HEK293 (cell line): ENCODE measurements around the gene STUB1.
A peak's percentile ranks its signal among the peaks of the same experiment; 100 is the strongest.

Source experiments
- CTCF ChIA-PET: fragments of 350-600 bp; formaldehyde crosslinking; extraction: SDS; loops from one replicate; lab custom pipeline; 2021; ENCODE audit warnings: antibody characterized with exemption; lab: Yijun Ruan, JAX
- POLR2A ChIA-PET: fragments of 300-600 bp; formaldehyde crosslinking; extraction: SDS; loops from one replicate; lab custom pipeline; 2020; ENCODE audit warnings: antibody characterized with exemption, inconsistent platforms; lab: Yijun Ruan, JAX
- H3K27ac ChIP-seq: fragments of 200-500 bp; sonication (Bioruptor generic); 2 replicates; pipeline ENCODE4 v1.5.1; 2014; ENCODE audit warnings: low read depth, low read length, control low read depth, inconsistent platforms; ENCODE audit errors: extremely low read depth
- H3K36me3 ChIP-seq, 2 experiments: fragments of 200-500 bp in 1 of 2; sonication (Bioruptor generic) in 1 of 2; 1 replicate in 1 of 2; 2 replicates in 1 of 2; pipeline ENCODE4 v1.5.1; 2014 to 2017; ENCODE audit warnings: inconsistent platforms in 2 of 2, low read length in 2 of 2; ENCODE audit not compliant: control insufficient read depth in 2 of 2, insufficient read depth in 1 of 2
- H3K4me1 ChIP-seq: fragments of 200-500 bp; sonication (Bioruptor generic); 2 replicates; pipeline ENCODE4 v1.5.1; 2014; ENCODE audit warnings: mild to moderate bottlenecking, low read length, inconsistent platforms; ENCODE audit not compliant: control insufficient read depth, insufficient read depth
- H3K4me3 ChIP-seq: 2 replicates; pipeline ENCODE4 v1.5.1; 2011; ENCODE audit warnings: low read depth, mild to moderate bottlenecking, control low read depth, low read length, moderate library complexity
- H3K9me3 ChIP-seq: fragments of 200-500 bp; sonication (Bioruptor generic); 2 replicates; pipeline ENCODE4 v1.5.1; 2014; ENCODE audit warnings: low read depth, low read length, inconsistent platforms; ENCODE audit not compliant: control insufficient read depth, insufficient read depth
- AEBP2 ChIP-seq: fragments of 450-650 bp; formaldehyde crosslinking; IDR thresholded peaks from 2 replicates; pipeline ENCODE4 v1.5.1; 2016; ENCODE audit warnings: missing biosample characterization, missing genetic modification characterization, borderline replicate concordance
- CTCF ChIP-seq: fragments of 450-650 bp; formaldehyde crosslinking; IDR thresholded peaks from 2 replicates; pipeline ENCODE4 v1.5.1; 2016; ENCODE audit warnings: missing biosample characterization, missing genetic modification characterization
- GLI2 ChIP-seq: fragments of 450-650 bp; formaldehyde crosslinking; IDR thresholded peaks from 2 replicates; pipeline ENCODE4; 2017; ENCODE audit warnings: missing biosample characterization, missing genetic modification characterization, low read depth, borderline replicate concordance
- HOXA7 ChIP-seq: sonication (generic); formaldehyde crosslinking; IDR thresholded peaks from 2 replicates; pipeline ENCODE4 v1.8.1; 2022; ENCODE audit warnings: missing genetic modification reagents, borderline replicate concordance
- INSM2 ChIP-seq: fragments of 450-650 bp; formaldehyde crosslinking; IDR thresholded peaks from 2 replicates; pipeline ENCODE4 v1.5.1; 2016; ENCODE audit warnings: missing biosample characterization, missing genetic modification characterization
- MZF1 ChIP-seq: fragments of 450-650 bp; formaldehyde crosslinking; IDR thresholded peaks from 2 replicates; pipeline ENCODE4 v1.5.1; 2017; ENCODE audit warnings: missing biosample characterization, missing genetic modification characterization, borderline replicate concordance
- SALL2 ChIP-seq: fragments of 450-650 bp; formaldehyde crosslinking; IDR thresholded peaks from 2 replicates; pipeline ENCODE4 v1.5.0; 2017; ENCODE audit warnings: missing biosample characterization, mild to moderate bottlenecking, missing genetic modification characterization, borderline replicate concordance
- SCRT1 ChIP-seq: fragments of 450-650 bp; formaldehyde crosslinking; IDR thresholded peaks from 2 replicates; pipeline ENCODE4 v1.5.1; 2016; ENCODE audit warnings: missing biosample characterization, missing genetic modification characterization, borderline replicate concordance
- TCF7L2 ChIP-seq: IDR thresholded peaks from 2 replicates; pipeline ENCODE4 v1.6.1; 2011; ENCODE audit warnings: low read depth, mild to moderate bottlenecking, inconsistent platforms, low read length, moderate library complexity, borderline replicate concordance
- ZBTB7A ChIP-seq: fragments of 450-650 bp; formaldehyde crosslinking; IDR thresholded peaks from 2 replicates; pipeline ENCODE4 v1.5.1; 2016; ENCODE audit warnings: low read depth, missing biosample characterization, missing genetic modification characterization
- ZFHX2 ChIP-seq: fragments of 450-650 bp; formaldehyde crosslinking; conservative IDR thresholded peaks from 2 replicates; pipeline ENCODE4 v1.5.1; 2016; ENCODE audit warnings: missing biosample characterization, missing genetic modification characterization
- ZFP37 ChIP-seq: fragments of 450-650 bp; formaldehyde crosslinking; IDR thresholded peaks from 2 replicates; pipeline ENCODE4 v1.5.1; 2016; ENCODE audit warnings: missing biosample characterization, missing genetic modification characterization
- ZFP69B ChIP-seq: fragments of 450-650 bp; formaldehyde crosslinking; IDR thresholded peaks from 2 replicates; pipeline ENCODE4 v1.5.1; 2016; ENCODE audit warnings: missing biosample characterization, missing genetic modification characterization
- ZNF121 ChIP-seq: fragments of 450-650 bp; formaldehyde crosslinking; IDR thresholded peaks from 2 replicates; pipeline ENCODE4 v1.5.1; 2016; ENCODE audit warnings: missing biosample characterization, missing genetic modification characterization
- ZNF146 ChIP-seq: fragments of 450-650 bp; formaldehyde crosslinking; IDR thresholded peaks from 2 replicates; pipeline ENCODE4 v1.5.1; 2016; ENCODE audit warnings: missing biosample characterization, missing genetic modification characterization
- ZNF16 ChIP-seq: fragments of 450-650 bp; formaldehyde crosslinking; IDR thresholded peaks from 2 replicates; pipeline ENCODE4 v1.5.1; 2016; ENCODE audit warnings: low read depth, missing biosample characterization, missing genetic modification characterization
- ZNF221 ChIP-seq: fragments of 450-650 bp; formaldehyde crosslinking; IDR thresholded peaks from 2 replicates; pipeline ENCODE4 v1.5.1; 2017; ENCODE audit warnings: missing biosample characterization, missing genetic modification characterization, borderline replicate concordance
- ZNF239 ChIP-seq: fragments of 450-650 bp; formaldehyde crosslinking; IDR thresholded peaks from 2 replicates; pipeline ENCODE4 v1.5.1; 2016; ENCODE audit warnings: missing biosample characterization, missing genetic modification characterization
- ZNF311 ChIP-seq: fragments of 450-650 bp; formaldehyde crosslinking; IDR thresholded peaks from 2 replicates; pipeline ENCODE4 v1.5.1; 2017; ENCODE audit warnings: missing biosample characterization, missing genetic modification characterization, borderline replicate concordance
- ZNF324 ChIP-seq: fragments of 450-650 bp; formaldehyde crosslinking; IDR thresholded peaks from 2 replicates; pipeline ENCODE4 v1.5.1; 2016; ENCODE audit warnings: missing biosample characterization, missing genetic modification characterization
- ZNF350 ChIP-seq: fragments of 450-650 bp; formaldehyde crosslinking; IDR thresholded peaks from 2 replicates; pipeline ENCODE4 v1.5.0; 2017; ENCODE audit warnings: missing biosample characterization, mild to moderate bottlenecking, missing genetic modification characterization
- ZNF37A ChIP-seq: fragments of 450-650 bp; IDR thresholded peaks from 2 replicates; pipeline ENCODE4 v1.5.1; 2018; ENCODE audit warnings: missing biosample characterization, missing genetic modification characterization
- ZNF529 ChIP-seq: fragments of 450-650 bp; formaldehyde crosslinking; IDR thresholded peaks from 2 replicates; pipeline ENCODE4 v1.5.1; 2017; ENCODE audit warnings: missing genetic modification characterization, missing biosample characterization; ENCODE audit not compliant: insufficient replicate concordance
- ZNF544 ChIP-seq: fragments of 450-650 bp; formaldehyde crosslinking; IDR thresholded peaks from 2 replicates; pipeline ENCODE4 v1.5.0; 2017; ENCODE audit warnings: missing biosample characterization, missing genetic modification characterization
- ZNF560 ChIP-seq: fragments of 450-650 bp; formaldehyde crosslinking; IDR thresholded peaks from 2 replicates; pipeline ENCODE4 v1.5.1; 2017; ENCODE audit warnings: missing biosample characterization, missing genetic modification characterization, borderline replicate concordance
- ZNF580 ChIP-seq: fragments of 450-650 bp; formaldehyde crosslinking; IDR thresholded peaks from 2 replicates; pipeline ENCODE4 v1.5.1; 2016; ENCODE audit warnings: missing biosample characterization, missing genetic modification characterization
- ZNF660 ChIP-seq: fragments of 450-650 bp; IDR thresholded peaks from 2 replicates; pipeline ENCODE4 v1.5.1; 2018; ENCODE audit warnings: missing biosample characterization, mild to moderate bottlenecking, missing genetic modification characterization
- ZNF777 ChIP-seq: fragments of 450-650 bp; formaldehyde crosslinking; IDR thresholded peaks from 2 replicates; pipeline ENCODE4 v1.5.1; 2017; ENCODE audit warnings: missing biosample characterization, missing genetic modification characterization, borderline replicate concordance
- ZNF837 ChIP-seq: fragments of 450-650 bp; formaldehyde crosslinking; IDR thresholded peaks from 2 replicates; pipeline ENCODE4 v1.5.1; 2016; ENCODE audit warnings: missing biosample characterization, missing genetic modification characterization
- ZSCAN30 ChIP-seq: fragments of 450-650 bp; IDR thresholded peaks from 2 replicates; pipeline ENCODE4 v1.5.1; 2018; ENCODE audit warnings: missing biosample characterization, mild to moderate bottlenecking, missing genetic modification characterization, moderate library complexity
- ZSCAN4 ChIP-seq: fragments of 450-650 bp; formaldehyde crosslinking; IDR thresholded peaks from 2 replicates; pipeline ENCODE4 v1.5.1; 2017; ENCODE audit warnings: missing biosample characterization, missing genetic modification characterization

The STUB1 gene

GRCh38 chr16:678858-679813 is 1.1 kb upstream of the STUB1 start:
- Histone ChIP-seq H3K27ac (peak overlapping the region; percentile 79), H3K9me3 (no peaks in the 10 kb centered on the region), H3K4me3 (peak overlapping the region; percentile 26), H3K36me3 (peaks cover 3 to 39% of the 10 kb centered on the region in 2 experiments; a peak in 1 of 3 replicates), H3K4me1 (peaks cover 14% of the 10 kb centered on the region; the same call in 1 of the 2 replicates)
- POLR2A ChIA-PET = interaction anchor here (0.6 to 5.4 kb wide), 8 partner anchors 9 to 1027 kb away, joined by 3 to 57 read pairs (median 4); partner anchors contain the start of genes ANTKMT, CHTF18, MAPK8IP3 and RHOT2
- CTCF ChIA-PET = interaction anchor here (1.7 kb wide), 1 partner anchor 11 kb away, joined by 4 read pairs; the partner anchor contains the start of gene RHOT2
- TF ChIP-seq ZFP69B (tag by site-specific recombination) (peak; percentile 99), ZNF350 (tag by site-specific recombination) (no peak), INSM2 (tag by site-specific recombination) (peak; percentile 27; the same call in 1 of the 2 replicates), ZNF311 (tag by site-specific recombination) (no peak), ZNF580 (tag by site-specific recombination) (no peak), MZF1 (tag by site-specific recombination) (no peak), ZNF37A (tag by site-specific recombination) (no peak), TCF7L2 (no peak), ZFP37 (tag by site-specific recombination) (no peak; the same call in 1 of the 2 replicates), ZNF544 (no peak), ZNF324 (tag by site-specific recombination) (no peak), ZNF777 (no peak), ZNF221 (tag by site-specific recombination) (no peak), ZNF121 (tag by site-specific recombination) (no peak), ZNF560 (no peak), ZNF660 (0 out of 2 replicates have a peak, but pooled peaks have one; percentile 30), AEBP2 (tag by site-specific recombination) (no peak), SALL2 (no peak), ZBTB7A (tag by site-specific recombination) (peak; percentile 43; the same call in 1 of the 2 replicates), ZNF837 (tag by site-specific recombination) (peak; percentile 99), ZNF146 (no peak), ZFHX2 (tag by site-specific recombination) (peak; percentile 73), ZSCAN30 (tag by site-specific recombination) (peak; percentile 100), ZNF239 (tag by site-specific recombination) (0 out of 2 replicates have a peak, but pooled peaks have one; percentile 42), GLI2 (tag by site-specific recombination) (no peak), CTCF (tag by site-specific recombination) (no peak), SCRT1 (tag by site-specific recombination) (no peak), ZNF529 (no peak), ZSCAN4 (tag by site-specific recombination) (no peak), HOXA7 (CRISPR knock-in tag) (no peak), ZNF16 (tag by site-specific recombination) (no peak)
